GM12874 (cell line): ENCODE measurements around the gene DOCK9.

Experiments
- TF ChIP-seq, protein P1 (sequence below): IDR thresholded peaks from 2 replicates; pipeline ENCODE4 v1.5.1; 2011; ENCODE audit warnings: low read depth, mild to moderate bottlenecking, control low read depth, low read length, moderate library complexity; ENCODE audit not compliant: insufficient read depth

DOCK9 gene

GRCh38 chr13:98813993-98814392 lies 163.9 kb downstream of the DOCK9 start:
- TF ChIP-seq, protein P1, sequence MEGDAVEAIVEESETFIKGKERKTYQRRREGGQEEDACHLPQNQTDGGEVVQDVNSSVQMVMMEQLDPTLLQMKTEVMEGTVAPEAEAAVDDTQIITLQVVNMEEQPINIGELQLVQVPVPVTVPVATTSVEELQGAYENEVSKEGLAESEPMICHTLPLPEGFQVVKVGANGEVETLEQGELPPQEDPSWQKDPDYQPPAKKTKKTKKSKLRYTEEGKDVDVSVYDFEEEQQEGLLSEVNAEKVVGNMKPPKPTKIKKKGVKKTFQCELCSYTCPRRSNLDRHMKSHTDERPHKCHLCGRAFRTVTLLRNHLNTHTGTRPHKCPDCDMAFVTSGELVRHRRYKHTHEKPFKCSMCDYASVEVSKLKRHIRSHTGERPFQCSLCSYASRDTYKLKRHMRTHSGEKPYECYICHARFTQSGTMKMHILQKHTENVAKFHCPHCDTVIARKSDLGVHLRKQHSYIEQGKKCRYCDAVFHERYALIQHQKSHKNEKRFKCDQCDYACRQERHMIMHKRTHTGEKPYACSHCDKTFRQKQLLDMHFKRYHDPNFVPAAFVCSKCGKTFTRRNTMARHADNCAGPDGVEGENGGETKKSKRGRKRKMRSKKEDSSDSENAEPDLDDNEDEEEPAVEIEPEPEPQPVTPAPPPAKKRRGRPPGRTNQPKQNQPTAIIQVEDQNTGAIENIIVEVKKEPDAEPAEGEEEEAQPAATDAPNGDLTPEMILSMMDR = no peak

- TF ChIP-seq, protein P1 = no peak
These were observed 167.1 kb downstream of the DOCK9 start for GRCh38 chr13:98810746-98811145.

DNA sequence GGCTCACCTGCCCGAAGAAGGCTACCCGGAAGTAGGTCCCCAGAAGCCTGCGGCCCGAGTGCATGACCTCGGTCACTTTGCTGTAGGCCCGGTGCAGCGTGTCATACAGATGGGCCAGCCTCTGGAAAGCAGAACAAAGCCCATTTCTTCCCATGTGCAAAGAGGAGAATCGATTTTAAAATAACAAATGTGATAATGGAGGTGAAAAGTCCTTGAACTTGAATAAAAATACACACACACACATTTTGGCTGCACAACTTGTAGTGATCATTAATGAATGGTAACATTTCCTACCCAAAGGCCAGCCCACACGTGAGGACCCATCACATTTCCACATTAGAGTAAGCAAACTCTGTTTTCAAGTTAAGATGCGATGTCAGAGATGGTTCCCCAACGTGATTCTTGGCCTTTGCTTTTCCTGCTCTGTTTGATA lies 168.5 kb downstream of the DOCK9 start:
- TF ChIP-seq, protein P1 = no peak

- TF ChIP-seq, protein P1 = no peak
These were observed 170.1 kb downstream of the DOCK9 start for GRCh38 chr13:98807774-98808173.

GRCh38 chr13:98804336-98804855 lies 173.5 kb downstream of the DOCK9 start:
- TF ChIP-seq, protein P1 = no peak

DNA sequence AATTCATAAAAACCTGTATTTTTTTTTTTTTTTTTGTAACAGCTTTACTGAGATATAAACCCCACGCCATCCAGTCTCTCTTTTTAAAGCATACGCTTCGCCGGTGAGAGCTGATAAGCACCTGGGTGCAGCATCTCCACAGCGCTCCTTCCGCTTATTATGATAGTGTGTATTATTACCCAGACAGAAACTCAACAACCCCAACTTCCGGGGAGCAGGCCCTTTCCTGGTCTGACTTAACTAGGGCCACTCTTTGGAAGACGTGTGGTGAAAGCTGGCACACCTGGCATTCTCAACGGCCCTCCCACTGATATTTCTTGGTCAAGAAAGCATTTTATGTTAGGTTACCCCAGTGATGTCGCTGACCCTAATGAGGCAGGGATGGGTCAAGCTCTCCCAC lies 173.9 kb downstream of the DOCK9 start:
- TF ChIP-seq, protein P1 = no peak

GRCh38 chr13:98803111-98803561 lies 174.7 kb downstream of the DOCK9 start:
- TF ChIP-seq, protein P1 = no peak
